IPS-18c (cell line): ENCODE data around the gene RNF123.
"Not testable (repeated sequence)": the region's sequence is repeated elsewhere in the genome, so short reads cannot be mapped to it uniquely, and the experiment has no call there.

Experiments used
- H3K4me3 ChIP-seq: 2 replicates; pipeline ENCODE4 v1.7.0; 2013; ENCODE audit warnings: low read depth, mild to moderate bottlenecking, low read length, moderate library complexity; ENCODE audit not compliant: insufficient read depth
- H3K9me3 ChIP-seq: one replicate; pipeline ENCODE4 v1.6.1; 2013; ENCODE audit warnings: mild to moderate bottlenecking, low read length, moderate library complexity; ENCODE audit not compliant: control insufficient read depth, insufficient read depth

The RNF123 gene

GRCh38 chr3:49747792-49748480, 58.6 kb downstream of the RNF123 start:
- no peaks in the 10 kb centered on the region for H3K9me3 ChIP-seq
- H3K4me3 ChIP-seq, result no peak overlapping the region

GRCh38 chr3:49748874-49749273, 59.5 kb downstream of the RNF123 start:
- H3K9me3 ChIP-seq, H3K4me3 ChIP-seq: not testable (repeated sequence)

GRCh38 chr3:49750056-49750455, 60.7 kb downstream of the RNF123 start:
- Histone ChIP-seq H3K4me3 (no peak overlapping the region), H3K9me3 (no peaks in the 10 kb centered on the region)

- Histone ChIP-seq H3K4me3 (no peak overlapping the region), H3K9me3 (no peaks in the 10 kb centered on the region)
These were observed 62.1 kb downstream of the RNF123 start for GRCh38 chr3:49751501-49751900.

- Histone ChIP-seq H3K4me3 (no peak overlapping the region), H3K9me3 (no peaks in the 10 kb centered on the region)
These were observed 65.2 kb downstream of the RNF123 start for GRCh38 chr3:49754536-49754935.

- no peak overlapping the region for H3K4me3 ChIP-seq
- H3K9me3 ChIP-seq, result no peaks in the 10 kb centered on the region
These were observed 66.7 kb downstream of the RNF123 start for GRCh38 chr3:49756036-49756435.

GRCh38 chr3:49757197-49757596, 67.8 kb downstream of the RNF123 start:
- Histone ChIP-seq H3K4me3 (no peak overlapping the region), H3K9me3 (no peaks in the 10 kb centered on the region)

DNA sequence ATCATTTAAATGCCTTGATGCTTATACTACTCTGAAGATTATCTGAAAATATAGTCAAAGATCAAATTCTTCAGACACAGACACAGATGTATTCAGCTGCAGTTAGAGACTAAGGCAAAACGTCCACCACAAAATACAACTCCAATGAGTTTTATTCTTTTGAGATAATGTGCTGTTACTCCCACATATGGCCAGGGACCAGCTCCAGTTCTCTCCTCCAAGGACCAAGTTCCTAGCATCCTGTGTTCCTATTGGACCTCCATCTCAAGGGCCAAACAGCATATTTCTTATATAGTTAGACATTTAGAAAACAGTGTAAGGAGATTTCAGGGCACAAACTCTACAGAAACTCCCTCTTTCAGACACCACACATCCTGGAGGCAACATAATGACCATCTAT, 69.9 kb downstream of the RNF123 start:
- Histone ChIP-seq H3K4me3 (no peak overlapping the region), H3K9me3 (no peaks in the 10 kb centered on the region)

- no peak overlapping the region for H3K4me3 ChIP-seq
- H3K9me3 ChIP-seq, result no peaks in the 10 kb centered on the region
These were observed 72.3 kb downstream of the RNF123 start for GRCh38 chr3:49761661-49762060.

DNA sequence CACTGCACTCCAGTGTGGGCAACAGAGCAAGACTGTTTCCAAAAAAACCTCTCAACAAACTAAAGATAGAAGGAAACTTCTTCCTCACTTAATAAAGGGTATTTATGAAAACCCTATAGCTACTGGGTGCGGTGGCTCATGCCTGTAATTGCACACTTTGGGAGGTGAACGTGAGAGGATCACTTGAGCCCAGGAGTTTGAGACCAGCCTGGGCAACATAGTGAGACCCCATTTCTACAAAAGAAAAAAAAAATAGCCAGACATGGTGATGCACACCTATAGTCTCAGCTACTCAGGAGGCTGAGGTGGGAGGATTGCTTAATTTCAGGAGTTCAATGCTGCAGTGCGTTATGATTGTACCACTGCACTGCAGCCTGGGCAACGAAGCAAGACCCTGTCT, 74.6 kb downstream of the RNF123 start:
- Histone ChIP-seq H3K4me3 (no peak overlapping the region), H3K9me3 (no peaks in the 10 kb centered on the region)

DNA sequence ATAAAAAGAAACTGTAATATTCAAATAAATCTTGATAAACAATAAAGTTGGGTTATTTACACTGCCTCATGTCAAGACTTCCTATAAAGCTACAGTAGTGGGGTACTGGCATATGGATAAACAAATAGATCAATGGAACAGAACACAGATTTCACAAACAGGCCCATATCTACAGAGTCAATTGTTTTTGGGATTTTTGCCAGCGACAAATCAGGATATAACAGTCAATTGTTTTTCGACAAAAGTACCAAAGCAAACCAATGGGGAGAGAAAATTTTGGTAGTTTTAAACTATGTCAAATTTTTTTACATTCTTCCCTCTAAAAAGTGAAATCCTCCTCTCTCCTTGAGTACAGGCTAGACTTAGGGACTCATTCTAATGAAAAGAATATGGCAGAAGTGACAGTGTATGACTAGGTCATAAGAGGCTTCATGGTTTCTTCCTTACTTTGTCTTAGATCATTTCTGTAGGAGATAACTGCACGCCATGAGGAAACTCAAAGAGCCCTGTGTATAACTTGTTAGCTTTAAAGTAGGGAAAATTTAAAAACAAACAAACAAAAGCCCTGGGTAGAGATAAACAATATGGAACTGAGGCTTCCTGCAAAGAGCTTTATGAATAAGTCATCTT, 80.0 kb downstream of the RNF123 start:
- Histone ChIP-seq H3K9me3 (no peaks in the 10 kb centered on the region), H3K4me3 (no peak overlapping the region)

GRCh38 chr3:49769926-49770325, 80.6 kb downstream of the RNF123 start:
- Histone ChIP-seq H3K9me3 (no peaks in the 10 kb centered on the region), H3K4me3 (no peak overlapping the region)
